ENCODE data around the gene DNAH5.

DNAH5 gene

DNA sequence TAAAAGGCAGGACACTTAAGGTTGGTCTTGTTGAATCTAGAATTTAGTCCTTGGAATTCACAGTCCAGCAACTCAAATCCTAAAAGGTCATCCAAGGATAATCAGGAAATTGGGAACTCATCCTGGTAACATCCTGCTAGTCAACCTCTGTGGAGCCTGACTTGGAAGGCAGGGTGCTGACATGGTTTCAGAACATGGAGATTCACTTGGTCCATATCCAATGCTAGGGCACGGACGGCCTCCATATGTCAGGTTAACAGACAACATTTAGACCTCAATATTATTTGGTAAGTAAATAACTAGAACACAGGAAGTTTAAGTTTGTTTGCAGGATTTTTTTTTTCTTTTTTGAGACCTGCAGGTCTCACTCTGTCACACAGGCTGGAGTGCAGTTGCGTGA lies 783 bp upstream of the DNAH5 start:
- no peak for TF ChIP-seq FOXK2 (IDR thresholded peaks at IDR 0.05)
- ChIA-PET CTCF (no interaction called here), POLR2A (no interaction called here)
- DNase-seq (ENCODE audit: extremely low spot score) = no peak

DNA sequence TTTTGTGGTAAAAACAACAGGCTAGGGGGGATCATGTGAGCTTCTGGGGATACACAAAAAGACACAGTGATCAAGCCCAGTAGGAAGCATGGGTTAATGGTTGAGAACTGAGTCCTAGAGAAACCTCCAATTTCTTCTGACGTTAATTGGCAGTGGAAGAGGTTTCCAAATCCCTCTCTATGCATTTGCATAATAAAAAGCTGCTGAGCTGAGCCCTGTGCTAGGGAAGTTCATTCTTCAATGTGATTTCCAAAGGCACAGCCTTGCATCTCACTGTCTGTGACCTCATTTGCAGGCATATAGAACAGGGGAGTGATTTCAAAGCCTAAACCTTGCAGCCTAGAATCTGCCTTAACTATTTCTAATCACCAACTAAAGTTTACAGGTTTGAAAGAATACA lies 812 bp downstream of the DNAH5 start:
- DNase-seq (ENCODE audit: extremely low spot score) = no peak
- no peak for TF ChIP-seq FOXM1 (IDR thresholded peaks at IDR 0.05; ENCODE audit: borderline replicate concordance)
- TF ChIP-seq NFRKB (IDR thresholded peaks at IDR 0.05) = no peak
- TF ChIP-seq ZNF384 (IDR thresholded peaks at IDR 0.05) = no peak
- no peak for TF ChIP-seq ARNT (IDR thresholded peaks at IDR 0.05)
- no peak for TF ChIP-seq SUZ12 (IDR thresholded peaks at IDR 0.05)
- TF ChIP-seq LEF1 (IDR thresholded peaks at IDR 0.05; ENCODE audit: borderline replicate concordance) = no peak
- no peak for TF ChIP-seq BHLHE40 (IDR thresholded peaks at IDR 0.05; ENCODE audit: borderline replicate concordance)
- no peak for TF ChIP-seq ELF4 (IDR thresholded peaks at IDR 0.05)
- TF ChIP-seq FOXA1 (IDR thresholded peaks at IDR 0.05) = no peak
- no peak for TF ChIP-seq HDGF (IDR thresholded peaks at IDR 0.05; ENCODE audit: borderline replicate concordance)
- TF ChIP-seq, protein P1, sequence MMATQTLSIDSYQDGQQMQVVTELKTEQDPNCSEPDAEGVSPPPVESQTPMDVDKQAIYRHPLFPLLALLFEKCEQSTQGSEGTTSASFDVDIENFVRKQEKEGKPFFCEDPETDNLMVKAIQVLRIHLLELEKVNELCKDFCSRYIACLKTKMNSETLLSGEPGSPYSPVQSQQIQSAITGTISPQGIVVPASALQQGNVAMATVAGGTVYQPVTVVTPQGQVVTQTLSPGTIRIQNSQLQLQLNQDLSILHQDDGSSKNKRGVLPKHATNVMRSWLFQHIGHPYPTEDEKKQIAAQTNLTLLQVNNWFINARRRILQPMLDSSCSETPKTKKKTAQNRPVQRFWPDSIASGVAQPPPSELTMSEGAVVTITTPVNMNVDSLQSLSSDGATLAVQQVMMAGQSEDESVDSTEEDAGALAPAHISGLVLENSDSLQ (IDR thresholded peaks at IDR 0.05) = no peak
- TF ChIP-seq SP1 (IDR thresholded peaks at IDR 0.05) = no peak
- TF ChIP-seq TARDBP (IDR thresholded peaks at IDR 0.05) = no peak
- no peak for TF ChIP-seq L3MBTL2 (conservative IDR thresholded peaks at IDR 0.05)
- TF ChIP-seq FOXK2 (IDR thresholded peaks at IDR 0.05) = no peak
- TF ChIP-seq CTBP1 (IDR thresholded peaks at IDR 0.05; ENCODE audit: borderline replicate concordance) = no peak
- CTCF ChIA-PET = no interaction called here
- POLR2A ChIA-PET = no interaction called here

DNA sequence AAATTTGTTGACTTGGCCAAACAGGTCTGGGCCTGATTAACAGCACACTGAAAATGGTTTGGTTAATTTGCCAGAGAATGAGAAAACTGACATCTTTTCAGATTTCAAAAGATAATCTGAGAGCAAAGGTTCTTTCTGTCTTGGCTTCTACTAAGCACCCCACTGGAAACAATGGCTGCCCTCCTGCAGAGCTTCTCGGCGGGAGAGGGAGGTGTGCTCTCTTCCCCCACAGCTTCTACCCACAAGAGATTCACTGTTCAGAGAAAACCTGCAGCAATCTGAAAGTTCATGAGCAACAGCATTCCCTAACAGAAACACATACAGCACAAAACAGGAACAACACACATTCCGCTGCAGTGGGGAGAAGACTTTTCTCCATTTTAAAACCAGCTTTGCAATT lies 3.0 kb downstream of the DNAH5 start:
- CTCF ChIA-PET = no interaction called here
- no peak for DNase-seq (ENCODE audit: extremely low spot score)
- POLR2A ChIA-PET = no interaction called here
- TF ChIP-seq SUZ12 (IDR thresholded peaks at IDR 0.05) (no peak), TARDBP (IDR thresholded peaks at IDR 0.05) (no peak), ZNF384 (IDR thresholded peaks at IDR 0.05) (no peak), L3MBTL2 (conservative IDR thresholded peaks at IDR 0.05) (no peak), ELF4 (IDR thresholded peaks at IDR 0.05) (no peak), FOXM1 (IDR thresholded peaks at IDR 0.05; ENCODE audit: borderline replicate concordance) (no peak), FOXK2 (IDR thresholded peaks at IDR 0.05) (no peak), BHLHE40 (IDR thresholded peaks at IDR 0.05; ENCODE audit: borderline replicate concordance) (no peak), HDGF (IDR thresholded peaks at IDR 0.05; ENCODE audit: borderline replicate concordance) (no peak), FOXA1 (IDR thresholded peaks at IDR 0.05) (no peak)
- TF ChIP-seq, protein P1 (IDR thresholded peaks at IDR 0.05) = no peak

DNA sequence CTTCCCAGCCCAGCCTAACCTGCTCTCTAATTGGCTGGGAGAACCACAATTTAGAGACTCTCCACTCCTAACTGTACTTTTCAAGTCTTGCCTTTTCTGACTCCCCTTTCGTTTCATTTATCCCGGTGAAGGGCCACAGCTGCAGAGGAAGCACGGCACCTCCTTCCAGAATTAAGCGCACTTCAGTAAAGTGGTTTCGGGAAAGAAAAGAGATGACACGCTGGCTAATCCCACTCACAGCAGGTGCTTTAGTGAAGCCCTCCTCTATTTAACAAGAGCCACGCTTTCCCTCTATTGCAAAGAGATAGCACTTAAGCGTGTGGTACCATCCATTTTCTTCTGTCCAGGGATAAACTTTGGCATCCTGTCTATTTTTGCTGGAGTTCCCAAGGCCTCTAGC lies 4.8 kb downstream of the DNAH5 start:
- POLR2A ChIA-PET = no interaction called here
- CTCF ChIA-PET = no interaction called here
- no peak for TF ChIP-seq HDGF (IDR thresholded peaks at IDR 0.05; ENCODE audit: borderline replicate concordance)
- no peak for TF ChIP-seq LEF1 (IDR thresholded peaks at IDR 0.05; ENCODE audit: borderline replicate concordance)
- TF ChIP-seq BHLHE40 (IDR thresholded peaks at IDR 0.05; ENCODE audit: borderline replicate concordance) = no peak
- TF ChIP-seq ARNT (IDR thresholded peaks at IDR 0.05) = no peak
- TF ChIP-seq FOXM1 (IDR thresholded peaks at IDR 0.05; ENCODE audit: borderline replicate concordance) = no peak
- DNase-seq (ENCODE audit: extremely low spot score) = no peak

DNA sequence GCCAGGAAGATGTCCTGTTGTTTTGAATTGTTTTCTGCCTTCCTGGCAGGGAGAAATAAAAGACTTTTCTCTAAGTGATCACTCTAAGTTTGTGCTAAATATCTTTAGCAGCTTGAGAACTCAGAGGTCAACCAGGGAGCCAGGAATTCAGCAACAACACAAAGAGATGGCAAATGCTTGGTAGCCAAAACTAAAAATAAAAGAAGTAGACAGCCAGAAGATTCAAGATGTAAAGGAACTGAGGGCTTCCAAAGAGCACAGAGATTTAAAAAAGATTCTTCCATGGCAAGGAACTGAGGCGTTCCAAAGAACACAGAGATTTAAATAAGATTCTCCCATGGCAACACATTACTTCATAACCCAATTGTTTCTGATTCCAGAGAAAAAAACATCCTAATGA lies 9.6 kb downstream of the DNAH5 start:
- ChIA-PET CTCF (no interaction called here), POLR2A (no interaction called here)
- no peak for DNase-seq (ENCODE audit: extremely low spot score)
- TF ChIP-seq BHLHE40 (IDR thresholded peaks at IDR 0.05; ENCODE audit: borderline replicate concordance) = no peak

DNA sequence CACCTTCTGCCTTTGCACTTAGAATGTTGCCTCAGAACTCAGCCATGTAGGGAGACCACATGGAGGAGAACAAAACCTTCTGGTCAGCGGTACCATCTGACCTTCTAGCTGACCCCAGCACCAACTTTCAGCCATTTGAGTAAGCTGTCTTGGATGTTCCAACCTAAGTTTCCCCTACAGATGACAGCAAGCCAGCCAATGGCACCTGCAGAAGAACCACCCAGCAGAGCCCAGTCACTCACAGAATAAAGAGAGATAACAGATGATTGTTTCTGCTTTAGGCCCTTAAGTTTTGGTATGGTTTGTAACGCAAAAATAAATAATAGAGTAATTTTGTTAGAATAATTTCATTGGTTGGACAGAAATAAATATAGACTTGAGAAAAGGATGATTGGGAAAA lies 10.4 kb downstream of the DNAH5 start:
- ChIA-PET POLR2A (interaction anchor here (0.6 kb wide), 1 partner anchor 615 kb away, joined by 3 read pairs; no protein-coding TSS in a partner anchor), CTCF (no interaction called here)
- TF ChIP-seq ARNT (IDR thresholded peaks at IDR 0.05) (no peak), FOXA1 (IDR thresholded peaks at IDR 0.05) (no peak), FOXM1 (IDR thresholded peaks at IDR 0.05; ENCODE audit: borderline replicate concordance) (no peak), NFRKB (IDR thresholded peaks at IDR 0.05) (no peak), BHLHE40 (IDR thresholded peaks at IDR 0.05; ENCODE audit: borderline replicate concordance) (no peak), ELF4 (IDR thresholded peaks at IDR 0.05) (no peak), CTBP1 (IDR thresholded peaks at IDR 0.05; ENCODE audit: borderline replicate concordance) (no peak)
- DNase-seq (ENCODE audit: extremely low spot score) = no peak

DNA sequence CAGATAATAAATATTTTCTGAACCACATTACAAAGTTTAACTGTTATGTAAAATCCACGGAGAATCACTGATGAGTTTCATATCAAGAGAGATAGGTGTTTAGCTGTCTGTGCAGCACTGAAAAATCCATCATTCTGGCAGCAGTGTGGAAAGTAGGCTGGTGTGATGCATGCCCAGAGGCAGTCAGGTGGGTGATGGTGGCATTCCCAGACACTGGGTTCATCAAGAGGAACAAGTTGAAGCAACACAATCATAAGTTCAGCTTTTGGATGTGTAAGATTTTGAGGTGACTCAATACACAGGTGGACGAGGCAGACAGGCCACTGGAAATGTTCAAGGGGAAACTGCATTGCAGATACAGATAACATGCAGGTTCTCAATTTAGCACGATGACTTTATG lies 11.9 kb downstream of the DNAH5 start:
- DNase-seq (ENCODE audit: extremely low spot score) = no peak
- TF ChIP-seq CTBP1 (IDR thresholded peaks at IDR 0.05; ENCODE audit: borderline replicate concordance) (no peak), FOXA1 (IDR thresholded peaks at IDR 0.05) (no peak), BHLHE40 (IDR thresholded peaks at IDR 0.05; ENCODE audit: borderline replicate concordance) (no peak), ELF4 (IDR thresholded peaks at IDR 0.05) (no peak), SUZ12 (IDR thresholded peaks at IDR 0.05) (no peak), TARDBP (IDR thresholded peaks at IDR 0.05) (no peak), FOXK2 (IDR thresholded peaks at IDR 0.05) (no peak), HDGF (IDR thresholded peaks at IDR 0.05; ENCODE audit: borderline replicate concordance) (no peak), ARNT (IDR thresholded peaks at IDR 0.05) (no peak), FOXM1 (IDR thresholded peaks at IDR 0.05; ENCODE audit: borderline replicate concordance) (no peak), L3MBTL2 (conservative IDR thresholded peaks at IDR 0.05) (no peak), SP1 (IDR thresholded peaks at IDR 0.05) (no peak), NFRKB (IDR thresholded peaks at IDR 0.05) (no peak), LEF1 (IDR thresholded peaks at IDR 0.05; ENCODE audit: borderline replicate concordance) (no peak), ZNF384 (IDR thresholded peaks at IDR 0.05) (no peak)
- TF ChIP-seq, protein P1 (IDR thresholded peaks at IDR 0.05) = no peak
- ChIA-PET POLR2A (no interaction called here), CTCF (no interaction called here)
